Measurements from ENCODE around the gene VPS37D. TPM values are rescaled to one million over a fixed set of nuclear protein-coding genes. Genes with fewer than 3 reads are reported as not detected.

Gene VPS37D
- total RNA-seq, 4 donors from 2014 or later = 2.5 to 7.1 (median 4.0) TPM

DNA sequence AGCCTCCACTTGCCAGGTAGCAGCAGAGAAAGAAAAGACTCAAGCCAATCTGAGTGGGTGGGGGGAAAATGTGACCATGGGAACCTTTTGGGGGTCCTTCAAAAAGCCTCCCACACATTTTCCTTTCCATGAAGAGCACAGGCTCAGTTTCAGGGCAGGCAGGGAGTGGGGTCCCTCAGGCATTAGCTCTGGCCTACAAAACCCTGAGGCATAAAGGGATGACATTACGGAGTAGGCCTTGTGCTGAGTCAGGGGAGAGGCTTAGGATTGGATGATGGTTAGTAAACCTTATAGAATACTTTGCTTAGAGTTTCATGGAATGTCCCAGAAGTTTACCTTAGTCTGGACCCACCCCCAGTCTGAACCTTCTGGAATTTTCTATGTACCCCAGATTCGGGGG is 12.1 kb downstream of the VPS37D start:
- H3K4me3 ChIP-seq = no peak overlapping the region
- no peaks in the 10 kb centered on the region for H3K9me3 ChIP-seq
- H3K27me3 ChIP-seq = no peaks in the 10 kb centered on the region
- DNase-seq (ENCODE audit: extremely low spot score) = no peak
- 82% methylated on average over 2 of the region's 2 CpGs for WGBS
- peaks cover 9 to 25% (median 13%) of the 10 kb centered on the region in 4 donors for H3K36me3 ChIP-seq
- H3K4me1 ChIP-seq = peaks cover 31 to 53% (median 45%) of the 10 kb centered on the region in 4 donors
- intact Hi-C loops (cut with DNase I) = loop anchor here (2.0 to 5.0 kb wide), 2 partner anchors 17 to 38 kb away; partner anchors contain the start of gene STX1A
- TF ChIP-seq EP300 (IDR thresholded peaks at IDR 0.05) (no peak), POLR2A (IDR thresholded peaks at IDR 0.05; ENCODE audit: low read depth) (no peak), POLR2AphosphoS5 (IDR thresholded peaks at IDR 0.05) (no peak)
- TF ChIP-seq, protein P1, sequence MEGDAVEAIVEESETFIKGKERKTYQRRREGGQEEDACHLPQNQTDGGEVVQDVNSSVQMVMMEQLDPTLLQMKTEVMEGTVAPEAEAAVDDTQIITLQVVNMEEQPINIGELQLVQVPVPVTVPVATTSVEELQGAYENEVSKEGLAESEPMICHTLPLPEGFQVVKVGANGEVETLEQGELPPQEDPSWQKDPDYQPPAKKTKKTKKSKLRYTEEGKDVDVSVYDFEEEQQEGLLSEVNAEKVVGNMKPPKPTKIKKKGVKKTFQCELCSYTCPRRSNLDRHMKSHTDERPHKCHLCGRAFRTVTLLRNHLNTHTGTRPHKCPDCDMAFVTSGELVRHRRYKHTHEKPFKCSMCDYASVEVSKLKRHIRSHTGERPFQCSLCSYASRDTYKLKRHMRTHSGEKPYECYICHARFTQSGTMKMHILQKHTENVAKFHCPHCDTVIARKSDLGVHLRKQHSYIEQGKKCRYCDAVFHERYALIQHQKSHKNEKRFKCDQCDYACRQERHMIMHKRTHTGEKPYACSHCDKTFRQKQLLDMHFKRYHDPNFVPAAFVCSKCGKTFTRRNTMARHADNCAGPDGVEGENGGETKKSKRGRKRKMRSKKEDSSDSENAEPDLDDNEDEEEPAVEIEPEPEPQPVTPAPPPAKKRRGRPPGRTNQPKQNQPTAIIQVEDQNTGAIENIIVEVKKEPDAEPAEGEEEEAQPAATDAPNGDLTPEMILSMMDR (IDR thresholded peaks at IDR 0.05) = no peak
- H3K27ac ChIP-seq (replicated peaks in 1 of 4) = no peak overlapping the region

GRCh38 chr7:73680501-73680900 is 12.9 kb downstream of the VPS37D start:
- Histone ChIP-seq H3K27me3 (no peaks in the 10 kb centered on the region), H3K27ac (replicated peaks in 1 of 4) (no peak overlapping the region), H3K4me1 (peaks cover 31 to 61% (median 49%) of the 10 kb centered on the region in 4 donors), H3K9me3 (no peaks in the 10 kb centered on the region), H3K36me3 (peaks cover 9 to 25% (median 13%) of the 10 kb centered on the region in 4 donors), H3K4me3 (no peak overlapping the region)
- WGBS = 91% methylated on average over 5 of the region's 7 CpGs
- TF ChIP-seq POLR2A (IDR thresholded peaks at IDR 0.05; ENCODE audit: low read depth) (no peak), POLR2AphosphoS5 (IDR thresholded peaks at IDR 0.05) (no peak), EP300 (IDR thresholded peaks at IDR 0.05) (no peak)
- TF ChIP-seq, protein P1 (IDR thresholded peaks at IDR 0.05) = no peak
- intact Hi-C loops (cut with DNase I) = loop anchor here (2.0 to 5.0 kb wide), 2 partner anchors 16 to 37 kb away; partner anchors contain the start of gene STX1A
- no peak for DNase-seq (ENCODE audit: extremely low spot score)

DNA sequence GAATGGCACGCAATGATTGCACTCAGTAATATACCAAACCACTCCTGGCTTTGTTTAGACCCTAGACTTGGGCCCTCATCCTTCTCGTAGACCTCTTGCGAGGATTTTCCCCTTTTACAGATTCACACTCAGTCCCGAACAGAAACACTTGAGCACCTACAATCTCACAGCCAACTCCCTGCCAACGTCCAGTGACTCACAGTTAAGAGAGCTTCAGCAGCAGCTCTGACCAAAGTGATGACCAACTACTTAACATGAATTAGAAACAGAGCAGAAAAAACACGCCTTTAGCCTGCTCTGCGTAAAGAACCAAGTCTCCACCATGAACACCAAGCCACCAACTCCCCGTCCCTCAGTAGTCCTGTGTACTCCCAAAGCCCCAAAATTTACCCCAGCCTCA is 13.4 kb downstream of the VPS37D start:
- no peak for DNase-seq (ENCODE audit: extremely low spot score)
- intact Hi-C loops (cut with DNase I) = loop anchor here (2.0 to 5.0 kb wide), 2 partner anchors 16 to 36 kb away; partner anchors contain the start of gene STX1A
- H3K27ac ChIP-seq (replicated peaks in 1 of 4) = no peak overlapping the region
- H3K4me3 ChIP-seq = no peak overlapping the region
- peaks cover 9 to 25% (median 13%) of the 10 kb centered on the region in 4 donors for H3K36me3 ChIP-seq
- no peaks in the 10 kb centered on the region for H3K27me3 ChIP-seq
- peaks cover 31 to 61% (median 50%) of the 10 kb centered on the region in 4 donors for H3K4me1 ChIP-seq
- 71% methylated on average over 7 of the region's 8 CpGs for WGBS
- TF ChIP-seq POLR2A (IDR thresholded peaks at IDR 0.05; ENCODE audit: low read depth) (no peak), EP300 (IDR thresholded peaks at IDR 0.05) (no peak), POLR2AphosphoS5 (IDR thresholded peaks at IDR 0.05) (no peak)
- TF ChIP-seq, protein P1 (IDR thresholded peaks at IDR 0.05) = no peak
- H3K9me3 ChIP-seq = no peaks in the 10 kb centered on the region

DNA sequence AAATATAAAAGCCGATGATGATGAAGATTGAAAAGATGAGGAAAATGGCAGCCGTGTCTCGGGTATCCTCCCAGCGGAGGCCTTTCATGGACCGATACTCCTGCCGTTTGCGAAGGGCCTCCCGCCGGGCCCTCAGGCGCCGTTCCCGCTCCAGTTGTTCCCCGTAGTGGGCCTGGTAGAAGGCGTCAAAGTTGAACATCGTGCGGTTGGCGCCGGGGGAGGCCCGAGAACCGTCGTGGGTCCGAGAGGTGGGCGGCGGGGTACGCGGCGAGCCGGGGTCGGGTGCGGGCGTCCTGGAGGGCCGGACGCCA is 15.1 kb downstream of the VPS37D start:
- Histone ChIP-seq H3K36me3 (peaks cover 21 to 37% (median 24%) of the 10 kb centered on the region in 4 donors), H3K9me3 (no peaks in the 10 kb centered on the region), H3K4me3 (peak overlapping the region; percentile 71 to 97 (median 80)), H3K27me3 (no peaks in the 10 kb centered on the region), H3K27ac (replicated peaks in 1 of 4) (peak overlapping the region; percentile 79 to 87 (median 85)), H3K4me1 (peaks cover 31 to 61% (median 50%) of the 10 kb centered on the region in 4 donors)
- TF ChIP-seq, protein P1 (IDR thresholded peaks at IDR 0.05) = no peak
- TF ChIP-seq EP300 (IDR thresholded peaks at IDR 0.05) (no peak), POLR2AphosphoS5 (IDR thresholded peaks at IDR 0.05) (no peak), POLR2A (IDR thresholded peaks at IDR 0.05; ENCODE audit: low read depth) (no peak)
- intact Hi-C loops (cut with DNase I) = loop anchor here (5.0 kb wide), 1 partner anchor 35 kb away; the partner anchor contains the start of gene STX1A
- WGBS = 0% methylated on average over 22 of the region's 33 CpGs
- no peak for DNase-seq (ENCODE audit: extremely low spot score)
